ENCODE measurements around the gene EFCC1.
A peak's percentile ranks its signal among the peaks of the same experiment; 100 is the strongest.

Gene EFCC1

GRCh38 chr3:129026728-129027543, 25.8 kb downstream of the EFCC1 start:
- Histone ChIP-seq H2BK5ac (ENCODE audit: low read depth, low read length, poor library complexity) (no peak overlapping the region), H4K91ac (ENCODE audit: low read depth, low read length) (no peak overlapping the region), H4K12ac (ENCODE audit: low read depth, low read length) (no peak overlapping the region), H3K14ac (ENCODE audit: low read length) (no peak overlapping the region), H3K4me2 (ENCODE audit: low read length) (peak overlapping the region; percentile 40), H3K4me3 (ENCODE audit: low read depth, low read length) (no peak overlapping the region), H3K27ac (ENCODE audit: low read depth, low read length) (no peak overlapping the region), H3K9ac (ENCODE audit: low read length) (no peak overlapping the region), H2AK5ac (ENCODE audit: low read length) (no peak overlapping the region), H2AFZ (ENCODE audit: insufficient read depth, low read length, poor library complexity) (peak overlapping the region; percentile 17), H2BK12ac (ENCODE audit: low read length) (no peak overlapping the region), H3K79me2 (ENCODE audit: control insufficient read depth, insufficient read depth, low read length, poor library complexity) (no peaks in the 10 kb centered on the region), H3K18ac (ENCODE audit: low read length) (no peak overlapping the region), H3K4me1 (ENCODE audit: control insufficient read depth in 1 of 2, insufficient read depth in 2 of 2, low read length in 2 of 2) (peaks cover 4 to 10% of the 10 kb centered on the region in 2 experiments), H3K36me3 (ENCODE audit: control insufficient read depth in 1 of 2, insufficient read depth in 2 of 2, low read length in 2 of 2) (no peaks in the 10 kb centered on the region), H3K27me3 (ENCODE audit: insufficient read depth, low read length) (no peaks in the 10 kb centered on the region), H3K79me1 (ENCODE audit: low read length) (no peaks in the 10 kb centered on the region), H3K4ac (ENCODE audit: low read depth, low read length) (no peak overlapping the region), H3K23ac (ENCODE audit: low read length) (no peak overlapping the region), H2BK120ac (ENCODE audit: insufficient read depth, low read length, poor library complexity) (no peak overlapping the region), H3K9me3 (ENCODE audit: insufficient read depth, low read depth, low read length) (no peaks in the 10 kb centered on the region), H4K8ac (ENCODE audit: low read depth, low read length) (peak overlapping the region; percentile 30)
- DNase-seq, result peak; percentile 89 to 91
- WGBS (ENCODE audit: extremely low coverage, insufficient coverage, insufficient read length), result no CpG with 5 or more reads among the region's 54 CpGs

GRCh38 chr3:129027544-129027880, 26.4 kb downstream of the EFCC1 start:
- H3K4me3 ChIP-seq (ENCODE audit: low read depth, low read length), result no peak overlapping the region
- no peak overlapping the region for H3K9ac ChIP-seq (ENCODE audit: low read length)
- DNase-seq, result no peak
- no peaks in the 10 kb centered on the region for H3K79me1 ChIP-seq (ENCODE audit: low read length)
- no peak overlapping the region for H4K12ac ChIP-seq (ENCODE audit: low read depth, low read length)
- H2BK120ac ChIP-seq (ENCODE audit: insufficient read depth, low read length, poor library complexity), result no peak overlapping the region
- no peak overlapping the region for H4K91ac ChIP-seq (ENCODE audit: low read depth, low read length)
- no peak overlapping the region for H2BK12ac ChIP-seq (ENCODE audit: low read length)
- H2AK5ac ChIP-seq (ENCODE audit: low read length), result no peak overlapping the region
- H3K23ac ChIP-seq (ENCODE audit: low read length), result no peak overlapping the region
- no peaks in the 10 kb centered on the region for H3K9me3 ChIP-seq (ENCODE audit: insufficient read depth, low read depth, low read length)
- no peak overlapping the region for H3K4ac ChIP-seq (ENCODE audit: low read depth, low read length)
- peak overlapping the region; percentile 40 for H3K4me2 ChIP-seq (ENCODE audit: low read length)
- H3K4me1 ChIP-seq (ENCODE audit: control insufficient read depth in 1 of 2, insufficient read depth in 2 of 2, low read length in 2 of 2), result peaks cover 4 to 10% of the 10 kb centered on the region in 2 experiments
- H3K27me3 ChIP-seq (ENCODE audit: insufficient read depth, low read length), result no peaks in the 10 kb centered on the region
- H4K8ac ChIP-seq (ENCODE audit: low read depth, low read length), result no peak overlapping the region
- H3K79me2 ChIP-seq (ENCODE audit: control insufficient read depth, insufficient read depth, low read length, poor library complexity), result no peaks in the 10 kb centered on the region
- H2BK5ac ChIP-seq (ENCODE audit: low read depth, low read length, poor library complexity), result no peak overlapping the region
- no CpG with 5 or more reads among the region's 15 CpGs for WGBS (ENCODE audit: extremely low coverage, insufficient coverage, insufficient read length)
- H3K36me3 ChIP-seq (ENCODE audit: control insufficient read depth in 1 of 2, insufficient read depth in 2 of 2, low read length in 2 of 2), result no peaks in the 10 kb centered on the region
- H3K14ac ChIP-seq (ENCODE audit: low read length), result no peak overlapping the region
- no peak overlapping the region for H3K27ac ChIP-seq (ENCODE audit: low read depth, low read length)
- H3K18ac ChIP-seq (ENCODE audit: low read length), result no peak overlapping the region
- H2AFZ ChIP-seq (ENCODE audit: insufficient read depth, low read length, poor library complexity), result peak overlapping the region; percentile 17

- H3K9ac ChIP-seq (ENCODE audit: low read length), result no peak overlapping the region
- no peak overlapping the region for H2AK5ac ChIP-seq (ENCODE audit: low read length)
- H3K79me2 ChIP-seq (ENCODE audit: control insufficient read depth, insufficient read depth, low read length, poor library complexity), result no peaks in the 10 kb centered on the region
- no peaks in the 10 kb centered on the region for H3K27me3 ChIP-seq (ENCODE audit: insufficient read depth, low read length)
- H3K4ac ChIP-seq (ENCODE audit: low read depth, low read length), result no peak overlapping the region
- no peaks in the 10 kb centered on the region for H3K9me3 ChIP-seq (ENCODE audit: insufficient read depth, low read depth, low read length)
- no peak overlapping the region for H3K4me3 ChIP-seq (ENCODE audit: low read depth, low read length)
- H3K14ac ChIP-seq (ENCODE audit: low read length), result no peak overlapping the region
- H2BK5ac ChIP-seq (ENCODE audit: low read depth, low read length, poor library complexity), result no peak overlapping the region
- no peak overlapping the region for H2BK12ac ChIP-seq (ENCODE audit: low read length)
- no peak overlapping the region for H3K27ac ChIP-seq (ENCODE audit: low read depth, low read length)
- no CpG with 5 or more reads among the region's 13 CpGs for WGBS (ENCODE audit: extremely low coverage, insufficient coverage, insufficient read length)
- no peak for DNase-seq
- H3K18ac ChIP-seq (ENCODE audit: low read length), result no peak overlapping the region
- H4K12ac ChIP-seq (ENCODE audit: low read depth, low read length), result no peak overlapping the region
- H2BK120ac ChIP-seq (ENCODE audit: insufficient read depth, low read length, poor library complexity), result no peak overlapping the region
- no peak overlapping the region for H3K4me2 ChIP-seq (ENCODE audit: low read length)
- H3K79me1 ChIP-seq (ENCODE audit: low read length), result no peaks in the 10 kb centered on the region
- H3K4me1 ChIP-seq (ENCODE audit: control insufficient read depth in 1 of 2, insufficient read depth in 2 of 2, low read length in 2 of 2), result peaks cover 4 to 10% of the 10 kb centered on the region in 2 experiments
- no peak overlapping the region for H4K91ac ChIP-seq (ENCODE audit: low read depth, low read length)
- no peak overlapping the region for H2AFZ ChIP-seq (ENCODE audit: insufficient read depth, low read length, poor library complexity)
- no peaks in the 10 kb centered on the region for H3K36me3 ChIP-seq (ENCODE audit: control insufficient read depth in 1 of 2, insufficient read depth in 2 of 2, low read length in 2 of 2)
- H4K8ac ChIP-seq (ENCODE audit: low read depth, low read length), result no peak overlapping the region
- no peak overlapping the region for H3K23ac ChIP-seq (ENCODE audit: low read length)
Measured at GRCh38 chr3:129028866-129029265, 27.8 kb downstream of the EFCC1 start.

- Histone ChIP-seq H3K79me2 (ENCODE audit: control insufficient read depth, insufficient read depth, low read length, poor library complexity) (no peaks in the 10 kb centered on the region), H3K14ac (ENCODE audit: low read length) (no peak overlapping the region)
Measured at GRCh38 chr3:129030611-129031010, 29.5 kb downstream of the EFCC1 start.

More at GRCh38 chr3:129030611-129031010, 29.5 kb downstream of the EFCC1 start:
- no CpG with 5 or more reads among the region's 4 CpGs for WGBS (ENCODE audit: extremely low coverage, insufficient coverage, insufficient read length)
- Histone ChIP-seq H3K27ac (ENCODE audit: low read depth, low read length) (no peak overlapping the region), H3K4me1 (ENCODE audit: control insufficient read depth in 1 of 2, insufficient read depth in 2 of 2, low read length in 2 of 2) (peaks cover 4 to 10% of the 10 kb centered on the region in 2 experiments), H4K8ac (ENCODE audit: low read depth, low read length) (no peak overlapping the region), H3K27me3 (ENCODE audit: insufficient read depth, low read length) (no peaks in the 10 kb centered on the region), H3K4me3 (ENCODE audit: low read depth, low read length) (no peak overlapping the region), H2BK12ac (ENCODE audit: low read length) (no peak overlapping the region), H3K4ac (ENCODE audit: low read depth, low read length) (no peak overlapping the region), H3K18ac (ENCODE audit: low read length) (no peak overlapping the region), H3K9ac (ENCODE audit: low read length) (no peak overlapping the region), H3K36me3 (ENCODE audit: control insufficient read depth in 1 of 2, insufficient read depth in 2 of 2, low read length in 2 of 2) (no peaks in the 10 kb centered on the region), H3K4me2 (ENCODE audit: low read length) (no peak overlapping the region), H3K23ac (ENCODE audit: low read length) (no peak overlapping the region), H2BK5ac (ENCODE audit: low read depth, low read length, poor library complexity) (no peak overlapping the region), H3K79me1 (ENCODE audit: low read length) (no peaks in the 10 kb centered on the region), H3K9me3 (ENCODE audit: insufficient read depth, low read depth, low read length) (no peaks in the 10 kb centered on the region), H2AK5ac (ENCODE audit: low read length) (no peak overlapping the region), H2BK120ac (ENCODE audit: insufficient read depth, low read length, poor library complexity) (no peak overlapping the region), H4K91ac (ENCODE audit: low read depth, low read length) (no peak overlapping the region), H2AFZ (ENCODE audit: insufficient read depth, low read length, poor library complexity) (no peak overlapping the region), H4K12ac (ENCODE audit: low read depth, low read length) (no peak overlapping the region)
- no peak for DNase-seq

Measured in trophoblast cell (in vitro differentiated cells and primary cell).